Esophagus squamous epithelium (tissue), 4 donors: Measurements from ENCODE around the gene RGS17.

Experiments used
- CTCF ChIP-seq, 6 experiments: fragments of 450-650 bp in 4 of 6; fragments of 200-600 bp in 2 of 6; sonication (generic) in 2 of 6; IDR thresholded peaks; one replicate each; pipeline ENCODE4 v1.5.1; 2016 to 2019; ENCODE audit warnings: antibody characterized with exemption in 6 of 6, mild to moderate bottlenecking in 4 of 6, moderate library complexity in 4 of 6
- POLR2A ChIP-seq, 4 donors: fragments of 450-650 bp; IDR thresholded peaks; one replicate each; pipeline ENCODE4 v1.6.1; 2017; ENCODE audit warnings: antibody characterized with exemption in 4 of 4, mild to moderate bottlenecking in 4 of 4, moderate library complexity in 3 of 4

GRCh38 chr6:153167907-153168306 lies 36.8 kb upstream of the RGS17 start:
- no peak for TF ChIP-seq CTCF (IDR thresholded peaks at IDR 0.05)
- no peak for TF ChIP-seq POLR2A (IDR thresholded peaks at IDR 0.05)
